HCT116 (cell line): ENCODE measurements around the gene PREX1.

Experiments
- ATF3 ChIP-seq: IDR thresholded peaks from 2 replicates; pipeline ENCODE4 v1.6.1; 2012
- CEBPB ChIP-seq: IDR thresholded peaks from 2 replicates; pipeline ENCODE4 v1.6.1; 2012; ENCODE audit warnings: low read depth
- CTCF ChIP-seq, 3 experiments: fragments of 200-600 bp in 1 of 3; sonication (generic) in 1 of 3; IDR thresholded peaks in 2 of 3; conservative IDR thresholded peaks in 1 of 3; 2 replicates each; pipeline ENCODE4 v1.5.1; 2012 to 2017; ENCODE audit warnings: low read depth in 2 of 3, low read length in 2 of 3, antibody characterized with exemption in 1 of 3, borderline replicate concordance in 1 of 3, control low read depth in 1 of 3, mild to moderate bottlenecking in 1 of 3, mixed read lengths in 1 of 3, mixed run types in 1 of 3, moderate library complexity in 1 of 3; ENCODE audit not compliant: insufficient read depth in 1 of 3
- EGR1 ChIP-seq: IDR thresholded peaks from 2 replicates; pipeline ENCODE4 v1.6.1; 2012; ENCODE audit warnings: low read depth
- EZH2 ChIP-seq: fragments of 200-600 bp; sonication (generic); IDR thresholded peaks from 2 replicates; pipeline ENCODE4 v1.6.1; 2017; ENCODE audit warnings: antibody characterized with exemption, mixed run types
- POLR2AphosphoS5 ChIP-seq: IDR thresholded peaks from 2 replicates; pipeline ENCODE4 v1.6.1; 2011; ENCODE audit warnings: mild to moderate bottlenecking, low read depth, low read length, moderate library complexity
- REST ChIP-seq: IDR thresholded peaks from 2 replicates; pipeline ENCODE4 v1.6.1; 2012; ENCODE audit warnings: low read depth

- no peak for TF ChIP-seq CTCF (IDR thresholded peaks at IDR 0.05 in 2 of 3, conservative IDR thresholded peaks at IDR 0.05 in 1 of 3; ENCODE audit: borderline replicate concordance in 1 of 3, insufficient read depth in 1 of 3, low read depth in 2 of 3, low read length in 2 of 3)
- TF ChIP-seq REST = no peak
- no peak for TF ChIP-seq ATF3
- no peak for TF ChIP-seq CEBPB
- TF ChIP-seq EZH2 = no peak
- no peak for TF ChIP-seq EGR1
- TF ChIP-seq POLR2AphosphoS5 = no peak
Measured at GRCh38 chr20:48626938-48627736, 200.7 kb downstream of the PREX1 start.
